GM12892 (cell line): ENCODE data around the gene ODAPH.

Experiments used
- POLR2A ChIP-seq: IDR thresholded peaks from 2 replicates; pipeline ENCODE4 v1.6.1; 2011; ENCODE audit warnings: low read depth, low read length, control low read depth
- POLR2AphosphoS5 ChIP-seq: IDR thresholded peaks from 2 replicates; pipeline ENCODE4 v1.6.1; 2011; ENCODE audit warnings: low read depth, low read length, control low read depth

DNA sequence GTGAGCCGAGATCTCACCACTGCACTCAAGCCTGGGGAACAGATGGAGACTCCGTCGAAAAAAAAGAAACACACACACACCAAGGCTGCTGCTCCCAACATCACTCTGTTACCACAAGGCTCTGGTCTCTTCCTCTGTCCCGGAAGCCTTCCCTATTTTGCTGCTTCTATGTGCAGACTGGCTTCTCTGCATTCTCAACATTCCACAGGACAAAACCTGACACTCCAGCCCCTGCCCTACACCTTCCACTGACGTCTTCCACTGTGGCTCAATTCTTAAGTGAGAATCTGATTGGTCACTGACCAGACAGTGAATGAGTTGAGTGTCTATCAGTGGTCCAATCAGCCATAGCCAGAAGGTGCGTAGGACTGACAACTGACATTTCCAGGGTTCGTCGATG is 5.9 kb downstream of the ODAPH start:
- TF ChIP-seq POLR2AphosphoS5 (no peak), POLR2A (no peak)
